Transverse colon (tissue), 3 donors: ENCODE results near the gene ROBO1.

Source experiments
- CTCF ChIP-seq, 5 experiments: fragments of 200-600 bp in 3 of 5; fragments of 450-650 bp in 2 of 5; sonication (generic) in 3 of 5; IDR thresholded peaks; 1 replicate in 2 of 5; 2 replicates in 3 of 5; pipeline ENCODE4 v1.5.1; 2016 to 2017; ENCODE audit warnings: antibody characterized with exemption in 5 of 5, inconsistent platforms in 3 of 5, mild to moderate bottlenecking in 2 of 5, moderate library complexity in 1 of 5
- POLR2A ChIP-seq: fragments of 450-650 bp; IDR thresholded peaks from one replicate; pipeline ENCODE4 v1.6.1; 2016; ENCODE audit warnings: antibody characterized with exemption, mild to moderate bottlenecking, moderate library complexity

GRCh38 chr3:79636372-79636771, 131.4 kb downstream of the ROBO1 start:
- TF ChIP-seq CTCF (IDR thresholded peaks at IDR 0.05), result no peak
- TF ChIP-seq POLR2A, result no peak
